Left forelimb (tissue), 1 donor: ENCODE results near the gene MESP2.
A peak's percentile ranks its signal among the peaks of the same experiment; 100 is the strongest.

Experiments used
- DNase-seq: peaks from one replicate; pipeline ENCODE4 v3.0.0-alpha.2; 2018; ENCODE audit warnings: low spot score

MESP2 gene

DNA sequence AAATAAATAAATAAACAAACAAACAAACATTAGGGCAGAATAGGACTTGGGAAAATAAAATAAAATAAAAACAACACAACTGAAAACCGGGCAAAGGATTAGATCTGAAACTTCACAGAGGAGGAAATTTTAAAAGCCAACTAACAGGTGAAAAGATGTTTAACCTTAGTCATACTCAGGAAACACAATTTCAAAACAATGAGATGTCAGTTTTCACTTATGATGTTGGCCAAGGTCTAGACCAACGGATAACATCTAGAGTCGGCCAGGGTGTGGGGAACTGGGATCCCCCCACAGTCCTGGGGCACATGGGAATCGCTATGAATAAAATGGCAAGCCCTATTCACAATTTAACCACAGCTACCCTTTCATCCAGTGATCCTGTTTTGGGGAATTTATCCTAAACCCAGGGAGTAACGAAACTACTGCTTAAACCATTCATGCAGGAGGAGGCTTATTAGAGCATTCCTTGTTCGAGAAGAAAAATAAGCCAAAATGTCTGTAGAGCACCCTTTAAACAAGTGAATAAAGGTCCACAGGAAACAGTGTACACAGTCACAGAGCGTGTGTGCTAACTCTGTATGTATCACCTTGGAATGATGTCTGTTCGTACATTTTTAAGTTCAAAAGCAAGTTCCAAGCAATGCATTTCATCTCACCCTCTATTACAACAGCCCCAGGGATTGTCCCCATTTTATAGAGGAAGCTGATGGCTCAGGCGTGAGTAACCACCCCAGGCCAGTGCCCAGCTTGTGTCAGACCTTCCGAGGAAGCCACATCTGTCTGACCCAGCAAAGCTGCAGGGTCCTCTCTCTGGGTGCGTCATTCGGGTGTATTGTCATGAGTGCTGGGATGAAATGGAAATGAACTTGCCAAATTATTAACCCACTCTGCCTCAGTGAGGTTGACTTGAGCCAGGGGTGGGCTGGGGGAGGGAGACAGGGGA lies 44.8 kb downstream of the MESP2 start:
- DNase-seq: no peak

GRCh38 chr15:89822026-89822425 lies 45.9 kb downstream of the MESP2 start:
- no peak for DNase-seq

DNA sequence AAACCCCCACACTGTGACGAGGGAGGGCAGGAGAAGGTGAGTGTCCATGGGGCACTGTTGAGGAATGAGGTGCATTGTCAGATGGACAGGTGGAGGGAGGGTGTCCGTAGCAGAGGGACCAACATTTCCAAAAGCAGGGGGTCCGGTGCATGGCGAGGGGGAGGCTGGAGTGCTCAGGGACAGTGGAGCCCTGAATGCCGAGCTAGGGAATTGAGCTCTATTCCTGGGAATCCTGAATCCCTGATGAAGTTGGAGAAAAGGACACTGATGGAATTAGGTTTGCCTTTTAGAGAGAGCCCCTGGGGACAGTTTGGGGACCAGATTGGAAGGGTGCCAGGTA lies 46.4 kb downstream of the MESP2 start:
- no peak for DNase-seq

DNA sequence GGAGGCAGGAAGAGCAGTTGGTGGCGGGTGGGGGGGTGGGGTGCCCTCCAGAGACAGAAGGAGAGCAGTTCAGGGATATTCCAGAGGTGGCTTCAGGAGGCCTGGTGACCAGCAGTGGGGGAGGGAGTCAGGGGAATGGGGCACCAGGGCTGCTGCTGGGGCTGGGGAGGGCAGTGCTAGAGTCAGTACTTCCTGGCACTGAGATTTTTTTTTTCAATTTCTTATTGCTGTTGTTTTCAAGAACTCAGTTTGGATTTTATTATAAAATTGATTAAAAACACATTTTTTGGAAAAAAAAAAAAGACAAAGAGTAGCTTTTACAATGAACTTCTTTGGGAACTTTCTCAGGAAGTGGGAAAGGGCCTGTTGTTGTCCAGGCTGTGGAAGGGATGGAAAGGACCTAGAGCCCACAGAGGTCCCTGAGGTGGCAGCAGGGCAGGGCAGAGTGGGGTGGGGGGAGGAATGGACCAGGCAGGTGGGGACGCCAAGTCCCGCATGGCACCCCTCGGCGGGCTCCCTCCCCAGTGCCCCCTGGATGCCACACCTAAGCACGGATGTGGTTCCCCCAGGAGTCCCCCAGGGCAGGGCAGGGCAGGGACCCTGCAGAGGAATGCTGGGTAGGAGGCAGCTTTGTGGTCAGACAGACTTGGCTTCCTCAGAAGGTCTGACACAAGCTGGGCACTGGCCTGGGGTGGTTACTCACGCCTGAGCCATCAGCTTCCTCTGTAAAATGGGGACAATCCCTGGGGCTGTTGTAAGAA lies 47.0 kb downstream of the MESP2 start:
- DNase-seq: peak; percentile 63

- DNase-seq: peak; percentile 62
Observed at GRCh38 chr15:89823836-89824606, 47.9 kb downstream of the MESP2 start.

GRCh38 chr15:89824607-89824867 lies 48.4 kb downstream of the MESP2 start:
- DNase-seq: no peak

DNA sequence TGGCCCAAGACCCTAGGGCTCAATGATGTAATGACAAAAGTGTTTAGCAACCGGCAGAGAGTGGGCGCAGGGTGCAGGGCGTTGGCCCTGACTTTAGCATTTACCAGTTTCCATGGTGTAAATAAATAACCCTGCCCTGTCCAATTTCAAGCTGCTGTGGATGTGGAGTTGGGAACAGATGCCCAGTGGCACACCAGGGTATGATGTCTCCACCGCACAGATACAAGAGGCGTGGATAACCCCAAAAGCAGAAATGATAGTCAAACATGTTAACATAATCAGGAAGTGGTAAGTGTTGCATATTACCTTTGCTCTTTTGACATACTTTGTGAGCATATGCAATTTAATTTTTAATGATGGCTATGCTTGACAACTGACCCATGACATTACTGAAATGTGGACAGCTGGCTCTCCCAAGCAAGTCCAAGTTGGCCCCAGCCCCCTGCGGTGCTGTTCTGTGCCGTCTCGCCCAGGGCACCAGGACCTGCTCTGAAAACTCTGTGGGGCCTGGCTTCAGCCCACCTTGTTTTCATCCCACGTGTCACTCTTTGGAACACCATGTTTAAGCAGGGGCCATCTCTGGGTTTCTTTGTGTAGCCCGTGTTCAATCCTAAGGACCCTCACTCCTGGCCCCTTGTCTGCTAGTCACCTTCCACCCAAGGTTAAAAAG lies 49.3 kb downstream of the MESP2 start:
- DNase-seq: no peak

DNA sequence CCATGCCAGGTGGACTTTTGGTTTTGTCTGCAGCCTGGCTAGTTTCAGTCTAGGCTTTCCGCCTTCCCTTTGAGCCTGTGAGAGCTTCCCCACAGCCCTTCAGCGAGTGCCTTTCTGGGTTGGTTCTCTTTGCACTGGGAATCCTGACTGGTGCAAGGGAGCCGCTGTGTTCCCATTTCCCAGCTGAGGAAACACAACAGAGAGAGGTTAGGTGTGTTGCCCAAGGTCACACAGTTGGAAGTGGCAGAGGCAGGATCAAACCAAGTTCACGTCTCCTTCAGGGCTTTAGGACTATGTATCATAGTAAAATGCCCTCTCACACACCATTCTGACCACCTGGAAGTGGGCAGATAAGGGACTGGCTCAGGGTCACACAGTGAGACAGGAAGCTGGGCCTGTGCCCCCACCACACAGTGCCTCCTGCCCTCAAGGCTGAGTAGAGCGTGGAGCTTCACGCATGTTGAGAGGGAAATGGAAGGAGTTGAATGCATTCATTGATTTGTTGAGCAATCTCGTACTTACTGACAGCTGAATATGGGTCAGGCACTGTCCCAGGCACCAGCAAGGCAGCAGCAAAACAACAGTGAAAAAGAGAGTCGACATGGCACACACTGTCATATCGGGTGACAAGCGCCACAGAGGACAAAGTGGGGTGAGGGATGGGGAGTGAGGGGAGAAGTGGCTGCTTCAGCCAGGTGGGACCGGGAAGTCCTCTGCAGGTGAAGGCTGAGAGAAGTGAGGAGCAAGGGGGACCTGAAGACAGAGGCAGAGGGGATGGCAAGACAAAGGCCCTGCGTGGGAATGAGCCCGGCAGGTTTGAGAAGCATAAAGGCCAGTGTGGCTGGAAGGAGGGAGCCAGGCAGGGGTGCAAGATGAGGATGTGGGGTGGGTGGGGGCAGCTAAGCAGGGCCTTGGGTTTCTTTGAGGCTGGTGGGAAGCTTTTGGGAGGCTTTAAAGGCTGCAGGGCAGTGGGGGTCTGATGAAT lies 50.8 kb downstream of the MESP2 start:
- DNase-seq: no peak

- DNase-seq: peak; percentile 62
Observed at GRCh38 chr15:89827829-89828228, 51.7 kb downstream of the MESP2 start.
